Neuron (in vitro differentiated cells): ENCODE measurements around the gene ARL10.

Experiments
- H2AFZ ChIP-seq: one replicate; pipeline ENCODE4 v1.6.1; 2013; ENCODE audit warnings: low read depth, mild to moderate bottlenecking, inconsistent platforms, low read length, moderate library complexity
- H3K27me3 ChIP-seq: one replicate; pipeline ENCODE4 v1.6.1; 2013; ENCODE audit warnings: low read length; ENCODE audit not compliant: insufficient read depth
- H3K36me3 ChIP-seq: one replicate; pipeline ENCODE4 v1.6.1; 2013; ENCODE audit warnings: low read length; ENCODE audit not compliant: insufficient read depth
- H3K4me1 ChIP-seq: one replicate; pipeline ENCODE4 v1.6.1; 2013; ENCODE audit warnings: low read length; ENCODE audit not compliant: insufficient read depth
- H3K4me3 ChIP-seq: 2 replicates; pipeline ENCODE4 v1.5.1; 2013; ENCODE audit warnings: mild to moderate bottlenecking, low read length, moderate library complexity
- H3K9me3 ChIP-seq: one replicate; pipeline ENCODE4 v1.6.1; 2013; ENCODE audit warnings: low read length

The ARL10 gene

DNA sequence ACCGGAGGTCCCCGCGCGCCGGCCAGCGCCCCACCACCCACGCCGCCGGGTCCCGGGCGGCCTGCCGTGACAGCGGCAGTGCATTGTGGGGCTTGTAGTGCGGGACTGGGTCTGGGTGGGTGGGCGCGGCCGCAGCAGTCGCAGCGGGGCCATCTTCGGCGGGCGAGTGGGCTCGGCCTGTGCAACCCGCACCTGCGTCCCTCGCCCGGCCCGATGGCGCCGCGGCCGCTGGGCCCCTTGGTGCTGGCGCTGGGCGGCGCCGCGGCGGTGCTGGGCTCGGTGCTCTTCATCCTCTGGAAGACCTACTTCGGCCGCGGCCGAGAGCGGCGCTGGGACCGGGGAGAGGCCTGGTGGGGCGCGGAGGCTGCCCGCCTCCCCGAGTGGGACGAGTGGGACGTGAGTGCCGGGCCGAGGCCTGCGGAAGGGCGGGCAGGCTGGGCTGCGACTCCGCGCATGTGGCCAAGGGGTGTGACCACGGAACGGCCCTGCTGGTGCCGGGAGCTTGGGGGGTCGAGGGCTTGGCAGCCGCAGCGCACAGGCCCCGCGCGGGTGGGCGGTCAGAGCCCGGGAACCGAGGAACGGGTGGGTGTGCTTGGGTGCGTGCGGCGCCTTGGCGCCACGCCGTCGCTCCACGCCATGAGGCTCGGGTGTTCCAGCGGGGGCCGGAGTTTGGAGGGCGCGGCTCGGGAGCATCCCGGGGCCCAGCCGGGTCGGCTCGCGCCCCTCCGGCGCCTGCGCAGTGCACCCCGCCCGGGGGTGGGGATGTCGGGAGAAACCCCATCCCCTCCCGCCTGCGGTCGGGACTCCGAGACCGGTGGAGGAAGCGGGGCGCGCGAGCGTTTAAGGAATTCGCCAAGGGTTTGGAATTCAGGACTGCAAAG is at the start of gene ARL10:
TSS of gene ARL10 (plus strand) at position 137 of the 881 bp plus-strand sequence. CDS start at position 214, 77 bp downstream.
- H2AFZ ChIP-seq: peak within 1 kb of the TSS; percentile 97
- no peaks in the 10 kb centered on the region for H3K27me3 ChIP-seq
- H3K36me3 ChIP-seq: peaks cover 19% of the 10 kb centered on the region
- H3K4me3 ChIP-seq: peak within 1 kb of the TSS; percentile 93
- no peaks in the 10 kb centered on the region for H3K4me1 ChIP-seq
- no peaks in the 10 kb centered on the region for H3K9me3 ChIP-seq

DNA sequence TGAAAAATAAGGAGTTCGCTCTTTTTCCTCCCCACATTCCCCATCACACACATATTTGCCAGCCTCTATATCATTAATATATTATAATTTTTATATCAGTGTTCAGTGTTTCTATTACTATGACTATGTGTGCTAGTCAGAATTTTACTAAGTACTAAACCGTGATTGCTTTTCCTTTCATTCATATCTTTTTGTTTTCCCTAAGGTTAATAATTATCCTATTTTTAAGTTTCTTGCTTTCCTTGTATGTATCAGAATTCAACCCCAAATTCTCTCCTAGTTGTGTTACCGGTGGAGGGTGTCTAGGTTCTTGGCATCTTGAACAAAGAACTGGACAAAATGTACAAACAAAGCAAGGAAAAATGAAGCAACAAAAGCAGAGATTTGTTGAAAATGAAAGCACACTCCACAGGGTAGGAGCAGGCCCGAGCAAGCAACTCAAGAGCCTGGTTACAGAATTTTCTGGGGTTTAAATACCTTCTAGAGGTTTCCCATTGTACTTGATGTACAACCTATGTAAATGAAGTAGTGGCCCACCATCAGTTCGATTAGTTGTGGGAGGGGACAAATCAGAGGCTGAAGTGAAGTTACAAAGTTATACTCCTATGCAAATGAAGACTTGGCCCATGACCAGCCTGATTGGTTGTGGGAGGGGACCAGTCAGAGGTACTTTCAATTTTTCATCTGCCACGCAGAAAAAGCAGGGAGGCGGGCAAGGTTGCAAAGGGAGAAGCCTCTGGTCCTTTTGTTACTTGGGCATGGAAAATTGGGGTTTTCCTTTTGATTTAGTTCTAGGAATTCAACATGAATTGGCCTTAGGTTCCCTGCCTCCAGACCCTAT is 47.5 kb upstream of the ARL10 start:
- peaks cover 52% of the 10 kb centered on the region for H3K36me3 ChIP-seq
- peaks cover 2% of the 10 kb centered on the region for H3K9me3 ChIP-seq
- H3K4me1 ChIP-seq: no peaks in the 10 kb centered on the region
- H2AFZ ChIP-seq: no peak overlapping the region
- H3K27me3 ChIP-seq: no peaks in the 10 kb centered on the region
- H3K4me3 ChIP-seq: no peak overlapping the region

DNA sequence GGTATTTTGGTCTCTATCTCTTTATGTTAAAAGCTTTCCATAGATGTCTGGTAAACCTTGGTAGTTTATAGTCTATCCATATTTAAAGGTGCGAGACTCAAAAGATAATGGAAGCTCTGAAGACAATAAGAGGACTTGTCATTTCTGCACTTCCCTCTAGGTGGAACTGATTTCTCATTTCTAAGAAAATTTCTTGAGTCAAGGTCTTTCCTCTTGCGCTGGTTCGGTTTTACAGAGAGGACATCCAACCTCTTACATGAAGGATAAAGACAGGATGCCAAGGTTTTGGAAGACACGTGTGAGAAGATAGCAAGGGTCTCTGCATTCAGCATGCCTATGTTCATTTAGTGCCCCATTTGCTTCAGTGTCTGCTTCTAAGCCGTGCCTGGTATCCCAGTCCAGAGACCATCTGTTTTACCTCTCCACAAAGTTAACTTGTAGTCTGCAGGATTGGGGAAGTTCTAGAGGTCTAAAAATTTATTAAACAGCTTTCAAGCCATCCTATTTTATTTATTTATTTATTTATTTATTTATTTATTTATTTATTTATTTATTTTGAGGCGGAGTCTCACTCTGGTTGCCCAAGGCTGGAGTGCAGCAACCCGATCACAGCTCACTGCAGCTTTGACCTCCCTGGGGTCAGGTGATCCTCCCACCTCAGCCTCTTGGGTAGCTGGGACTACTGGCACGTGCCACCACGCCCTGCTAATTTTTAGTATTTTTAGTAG is 45.3 kb upstream of the ARL10 start:
- no peak overlapping the region for H2AFZ ChIP-seq
- H3K27me3 ChIP-seq: no peaks in the 10 kb centered on the region
- peaks cover 56% of the 10 kb centered on the region for H3K36me3 ChIP-seq
- no peaks in the 10 kb centered on the region for H3K4me1 ChIP-seq
- H3K9me3 ChIP-seq: peaks cover 5% of the 10 kb centered on the region
- H3K4me3 ChIP-seq: no peak overlapping the region

GRCh38 chr5:176320577-176320976 is 44.7 kb upstream of the ARL10 start:
- no peak overlapping the region for H3K4me3 ChIP-seq
- H3K36me3 ChIP-seq: peaks cover 50% of the 10 kb centered on the region
- H2AFZ ChIP-seq: no peak overlapping the region
- peaks cover 5% of the 10 kb centered on the region for H3K9me3 ChIP-seq
- H3K4me1 ChIP-seq: no peaks in the 10 kb centered on the region
- H3K27me3 ChIP-seq: no peaks in the 10 kb centered on the region

DNA sequence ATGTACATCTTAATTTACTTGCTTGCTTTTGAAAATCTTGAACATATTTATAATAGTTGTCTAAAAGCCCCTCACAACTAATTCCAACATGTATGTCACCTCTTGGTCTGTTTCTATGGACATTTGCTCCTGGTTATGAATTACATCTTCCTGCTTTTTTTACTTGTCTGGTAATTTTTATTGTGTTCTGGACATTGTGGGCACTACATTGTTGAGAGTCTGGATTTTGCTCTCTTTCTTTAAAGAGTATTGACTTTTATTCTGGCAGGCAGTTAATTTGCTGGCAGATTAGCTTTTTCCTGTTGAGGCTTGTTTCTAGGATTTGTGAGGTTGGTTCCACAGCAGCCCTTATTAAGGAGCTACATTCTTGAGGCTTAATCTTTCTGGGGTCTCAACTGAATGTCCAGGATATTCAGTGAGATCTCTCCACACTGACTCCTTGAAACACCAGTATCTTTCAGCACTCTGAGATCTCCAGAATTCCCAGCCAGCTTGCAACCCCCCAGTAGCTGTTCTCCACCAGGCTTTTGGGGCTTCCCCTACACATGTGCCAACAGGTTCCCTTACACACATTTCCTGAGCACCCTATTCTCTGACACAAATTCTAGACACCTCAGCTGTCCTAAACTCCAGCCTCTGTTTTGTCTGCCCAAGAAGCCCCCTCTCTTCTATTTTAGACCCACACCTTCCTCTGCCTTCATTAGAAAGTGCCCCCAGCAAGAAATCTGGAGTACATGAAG is 31.1 kb upstream of the ARL10 start:
- H2AFZ ChIP-seq: no peak overlapping the region
- H3K4me1 ChIP-seq: no peaks in the 10 kb centered on the region
- no peaks in the 10 kb centered on the region for H3K27me3 ChIP-seq
- peaks cover 6% of the 10 kb centered on the region for H3K9me3 ChIP-seq
- H3K36me3 ChIP-seq: peaks cover 34% of the 10 kb centered on the region
- H3K4me3 ChIP-seq: no peak overlapping the region

DNA sequence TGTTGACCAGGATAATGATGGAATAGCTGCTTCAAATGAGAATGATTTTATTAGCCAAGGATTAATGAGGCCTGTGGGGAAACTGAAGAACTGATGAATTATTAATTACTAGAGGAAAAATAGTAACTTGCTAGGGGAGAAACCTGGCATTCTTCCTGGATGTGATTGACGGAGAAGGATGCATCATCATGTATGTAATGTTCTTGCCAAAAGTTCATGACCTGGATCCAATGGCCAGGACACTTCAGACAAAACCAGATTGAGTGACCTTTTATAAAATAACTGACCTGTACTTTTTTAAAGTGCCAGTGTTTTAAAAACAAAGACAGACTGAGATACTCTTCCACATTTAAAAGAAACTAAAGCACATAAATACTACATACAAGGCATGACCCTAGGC is 27.4 kb upstream of the ARL10 start:
- Histone ChIP-seq H3K9me3 (peaks cover 6% of the 10 kb centered on the region), H2AFZ (no peak overlapping the region), H3K4me3 (no peak overlapping the region), H3K4me1 (no peaks in the 10 kb centered on the region), H3K27me3 (no peaks in the 10 kb centered on the region), H3K36me3 (peaks cover 54% of the 10 kb centered on the region)

- Histone ChIP-seq H2AFZ (no peak overlapping the region), H3K36me3 (peaks cover 57% of the 10 kb centered on the region), H3K4me3 (no peak overlapping the region), H3K9me3 (peaks cover 2% of the 10 kb centered on the region), H3K27me3 (no peaks in the 10 kb centered on the region), H3K4me1 (no peaks in the 10 kb centered on the region)
These were observed 26.0 kb upstream of the ARL10 start for GRCh38 chr5:176339304-176339703.

GRCh38 chr5:176341325-176342157 is 23.7 kb upstream of the ARL10 start:
- no peak overlapping the region for H2AFZ ChIP-seq
- no peaks in the 10 kb centered on the region for H3K27me3 ChIP-seq
- no peaks in the 10 kb centered on the region for H3K9me3 ChIP-seq
- H3K4me3 ChIP-seq: no peak overlapping the region
- H3K4me1 ChIP-seq: no peaks in the 10 kb centered on the region
- peaks cover 72% of the 10 kb centered on the region for H3K36me3 ChIP-seq

GRCh38 chr5:176342158-176342483 is 23.2 kb upstream of the ARL10 start:
- no peaks in the 10 kb centered on the region for H3K27me3 ChIP-seq
- H3K4me3 ChIP-seq: no peak overlapping the region
- no peaks in the 10 kb centered on the region for H3K9me3 ChIP-seq
- peaks cover 72% of the 10 kb centered on the region for H3K36me3 ChIP-seq
- no peak overlapping the region for H2AFZ ChIP-seq
- no peaks in the 10 kb centered on the region for H3K4me1 ChIP-seq

- Histone ChIP-seq H2AFZ (no peak overlapping the region), H3K27me3 (no peaks in the 10 kb centered on the region), H3K36me3 (peaks cover 72% of the 10 kb centered on the region), H3K4me1 (no peaks in the 10 kb centered on the region), H3K4me3 (no peak overlapping the region), H3K9me3 (no peaks in the 10 kb centered on the region)
These were observed 22.4 kb upstream of the ARL10 start for GRCh38 chr5:176342766-176343458.

GRCh38 chr5:176350416-176350815 is 14.9 kb upstream of the ARL10 start:
- no peak overlapping the region for H2AFZ ChIP-seq
- no peak overlapping the region for H3K4me3 ChIP-seq
- H3K9me3 ChIP-seq: peaks cover 2% of the 10 kb centered on the region
- peaks cover 93% of the 10 kb centered on the region for H3K36me3 ChIP-seq
- no peaks in the 10 kb centered on the region for H3K27me3 ChIP-seq
- H3K4me1 ChIP-seq: no peaks in the 10 kb centered on the region
